Smooth muscle cell (in vitro differentiated cells): Measurements from ENCODE around the gene OBSCN. TPM values are rescaled to one million over a fixed set of nuclear protein-coding genes. Genes with fewer than 3 reads are reported as not detected.
A peak's percentile ranks its signal among the peaks of the same experiment; 100 is the strongest.

Source experiments
- DNase-seq: peaks from one replicate; lab custom pipeline; 2025; ENCODE audit not compliant: unreplicated experiment; lab: John Stamatoyannopoulos, UW
- H2AFZ ChIP-seq: fragments of 200-600 bp; sonication (generic); 2 replicates; pipeline ENCODE4 v1.6.0; 2016; ENCODE audit warnings: antibody characterized with exemption, low read depth, mild to moderate bottlenecking
- H3F3A ChIP-seq: fragments of 200-600 bp; sonication (generic); 2 replicates; pipeline ENCODE4 v1.6.0; 2017; ENCODE audit warnings: antibody characterized with exemption, low read depth
- H3K27ac ChIP-seq: fragments of 200-600 bp; sonication (generic); 2 replicates; pipeline ENCODE4 v1.5.1; 2016; ENCODE audit warnings: low read depth, mild to moderate bottlenecking
- H3K27me3 ChIP-seq: fragments of 200-600 bp; sonication (generic); 2 replicates; pipeline ENCODE4 v1.6.1; 2016; ENCODE audit warnings: low read depth, mild to moderate bottlenecking
- H3K36me3 ChIP-seq: fragments of 200-600 bp; sonication (generic); 2 replicates; pipeline ENCODE4 v1.5.1; 2016; ENCODE audit warnings: low read depth
- H3K4me1 ChIP-seq: fragments of 200-600 bp; sonication (generic); 2 replicates; pipeline ENCODE4 v1.5.1; 2016; ENCODE audit warnings: low read depth
- H3K4me2 ChIP-seq: fragments of 200-600 bp; sonication (generic); 2 replicates; pipeline ENCODE4 v1.6.0; 2016; ENCODE audit warnings: mild to moderate bottlenecking
- H3K4me3 ChIP-seq: fragments of 200-600 bp; sonication (generic); 2 replicates; pipeline ENCODE4 v1.5.1; 2016; ENCODE audit warnings: mild to moderate bottlenecking
- H3K79me2 ChIP-seq: fragments of 200-600 bp; sonication (generic); 2 replicates; pipeline ENCODE4 v1.6.0; 2016; ENCODE audit warnings: low read depth, mild to moderate bottlenecking
- H3K9ac ChIP-seq: fragments of 200-600 bp; sonication (generic); 2 replicates; pipeline ENCODE4 v1.6.0; 2016; ENCODE audit warnings: low read depth
- H3K9me3 ChIP-seq: fragments of 200-600 bp; sonication (generic); replicated peaks from 2 replicates; pipeline ENCODE4 v1.5.1; 2016; ENCODE audit warnings: low read depth
- H4K20me1 ChIP-seq: fragments of 200-600 bp; sonication (generic); 2 replicates; pipeline ENCODE4 v1.6.0; 2016; ENCODE audit warnings: low read depth
- WGBS: methylation state at CpG from one replicate; pipeline ENCODE4 v1.1.7; 2016; ENCODE audit warnings: low lambda C conversion rate; 5-methylcytosine and 5-hydroxymethylcytosine counted together
- polyA plus RNA-seq: library from polyadenylated mRNA; unstranded; fragments of >200 nt; fragmentation: Nextera tagmentation; extraction: Ambion mirVana; gene quantifications from 2 replicates; pipeline ENCODE4 v1.2.1, GENCODE V29; 2016
- total RNA-seq: library from RNA; depleted of rRNA; stranded (reverse); fragments of >200 nt; gene quantifications from 2 replicates; pipeline ENCODE4 v1.2.3, GENCODE V29; 2014
- TF ChIP-seq, protein P1 (sequence below): fragments of 200-600 bp; sonication (generic); IDR thresholded peaks from 2 replicates; pipeline ENCODE4 v1.5.1; 2017; ENCODE audit warnings: borderline replicate concordance, mild to moderate bottlenecking, antibody characterized with exemption; ENCODE audit not compliant: insufficient read depth, poor library complexity, severe bottlenecking

OBSCN gene
- total and polyA plus RNA-seq, 2 experiments from 2014 or later, result 3.8 to 10.6 TPM

DNA sequence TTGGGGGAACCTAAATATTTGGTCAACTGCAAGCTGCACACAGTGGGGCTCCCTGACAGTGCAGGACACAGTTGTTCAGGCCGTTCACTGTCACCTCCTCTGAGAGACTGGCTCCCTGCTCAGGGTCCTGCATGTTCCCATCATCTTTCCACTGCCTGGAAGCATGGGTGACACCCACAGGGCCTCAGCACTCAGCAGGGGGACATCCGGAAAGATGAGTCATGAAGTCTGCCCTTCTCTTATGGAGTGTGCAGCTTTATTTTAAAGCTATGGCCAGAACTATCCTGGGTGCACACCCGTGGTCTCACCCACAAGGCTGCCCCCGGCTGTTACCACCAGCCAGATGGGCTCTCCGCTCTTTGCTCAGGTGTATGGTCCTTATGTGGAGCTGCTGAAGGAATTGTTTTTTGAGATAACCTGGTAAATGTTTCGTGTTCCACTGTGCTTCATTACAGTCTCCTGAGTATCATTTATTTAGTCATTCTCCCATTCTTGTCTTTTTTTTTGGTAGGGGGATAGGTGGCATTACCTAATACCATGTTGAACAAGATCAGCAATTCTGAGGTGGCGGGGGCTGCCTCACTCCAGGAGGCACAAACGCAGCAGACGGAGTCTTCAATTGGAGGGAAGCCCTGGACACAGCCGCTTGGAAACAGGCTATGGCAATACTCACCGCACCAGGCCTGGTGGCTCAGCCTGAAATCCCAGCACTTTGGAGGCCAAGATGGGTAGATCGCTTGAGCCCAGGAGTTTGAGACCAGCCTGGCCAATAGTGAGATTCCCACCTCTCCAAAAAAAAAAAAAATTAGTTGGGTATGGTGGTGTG, 184.5 kb downstream of the OBSCN start:
- H3K27me3 ChIP-seq, result no peaks in the 10 kb centered on the region
- no peaks in the 10 kb centered on the region for H3K4me1 ChIP-seq

DNA sequence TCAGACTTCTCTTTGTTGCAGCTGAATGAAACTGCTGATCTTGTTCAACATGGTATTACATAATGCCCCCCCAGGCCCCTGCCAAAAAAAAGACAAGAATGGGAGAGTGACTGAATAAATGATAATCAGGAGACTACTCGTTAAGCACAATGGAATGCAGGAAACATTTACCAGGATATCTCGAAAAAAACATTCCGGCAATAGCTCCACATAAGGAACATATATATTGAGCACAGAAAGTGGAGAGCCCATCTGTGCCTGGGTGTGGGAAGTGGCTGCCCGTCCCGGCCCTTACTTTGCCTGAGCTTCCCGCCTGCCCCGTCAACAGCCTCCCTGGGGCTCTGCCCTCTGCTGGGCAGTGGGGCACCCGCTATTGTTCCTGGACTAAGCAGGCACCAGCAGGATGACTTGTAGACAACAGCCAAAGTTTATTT, 185.4 kb downstream of the OBSCN start:
- Histone ChIP-seq H3K4me2 (no peak overlapping the region), H3K4me3 (no peak overlapping the region), H3K9ac (no peak overlapping the region), H3K27me3 (no peaks in the 10 kb centered on the region), H3K36me3 (no peaks in the 10 kb centered on the region), H3K79me2 (no peaks in the 10 kb centered on the region), H3K27ac (no peak overlapping the region), H4K20me1 (peaks cover 16% of the 10 kb centered on the region), H2AFZ (no peak overlapping the region), H3K4me1 (no peaks in the 10 kb centered on the region), H3F3A (no peaks in the 10 kb centered on the region), H3K9me3 (no peaks in the 10 kb centered on the region)
- TF ChIP-seq, protein P1, sequence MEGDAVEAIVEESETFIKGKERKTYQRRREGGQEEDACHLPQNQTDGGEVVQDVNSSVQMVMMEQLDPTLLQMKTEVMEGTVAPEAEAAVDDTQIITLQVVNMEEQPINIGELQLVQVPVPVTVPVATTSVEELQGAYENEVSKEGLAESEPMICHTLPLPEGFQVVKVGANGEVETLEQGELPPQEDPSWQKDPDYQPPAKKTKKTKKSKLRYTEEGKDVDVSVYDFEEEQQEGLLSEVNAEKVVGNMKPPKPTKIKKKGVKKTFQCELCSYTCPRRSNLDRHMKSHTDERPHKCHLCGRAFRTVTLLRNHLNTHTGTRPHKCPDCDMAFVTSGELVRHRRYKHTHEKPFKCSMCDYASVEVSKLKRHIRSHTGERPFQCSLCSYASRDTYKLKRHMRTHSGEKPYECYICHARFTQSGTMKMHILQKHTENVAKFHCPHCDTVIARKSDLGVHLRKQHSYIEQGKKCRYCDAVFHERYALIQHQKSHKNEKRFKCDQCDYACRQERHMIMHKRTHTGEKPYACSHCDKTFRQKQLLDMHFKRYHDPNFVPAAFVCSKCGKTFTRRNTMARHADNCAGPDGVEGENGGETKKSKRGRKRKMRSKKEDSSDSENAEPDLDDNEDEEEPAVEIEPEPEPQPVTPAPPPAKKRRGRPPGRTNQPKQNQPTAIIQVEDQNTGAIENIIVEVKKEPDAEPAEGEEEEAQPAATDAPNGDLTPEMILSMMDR, result peak; percentile 18
- WGBS, result 83% methylated on average over 8 of the region's 8 CpGs
- DNase-seq, result no peak

More for the DNA sequence above, 184.5 kb downstream of the OBSCN start:
- no peaks in the 10 kb centered on the region for H3K79me2 ChIP-seq
- no peaks in the 10 kb centered on the region for H3K9me3 ChIP-seq
- no peak overlapping the region for H3K27ac ChIP-seq
- H3K4me2 ChIP-seq, result no peak overlapping the region
- H3K4me3 ChIP-seq, result no peak overlapping the region
- H3K36me3 ChIP-seq, result no peaks in the 10 kb centered on the region
- peaks cover 9% of the 10 kb centered on the region for H4K20me1 ChIP-seq
- TF ChIP-seq, protein P1, result no peak
- no peak for DNase-seq
- WGBS, result 86% methylated on average over 12 of the region's 12 CpGs
- no peak overlapping the region for H3K9ac ChIP-seq
- no peaks in the 10 kb centered on the region for H3F3A ChIP-seq
- no peak overlapping the region for H2AFZ ChIP-seq

DNA sequence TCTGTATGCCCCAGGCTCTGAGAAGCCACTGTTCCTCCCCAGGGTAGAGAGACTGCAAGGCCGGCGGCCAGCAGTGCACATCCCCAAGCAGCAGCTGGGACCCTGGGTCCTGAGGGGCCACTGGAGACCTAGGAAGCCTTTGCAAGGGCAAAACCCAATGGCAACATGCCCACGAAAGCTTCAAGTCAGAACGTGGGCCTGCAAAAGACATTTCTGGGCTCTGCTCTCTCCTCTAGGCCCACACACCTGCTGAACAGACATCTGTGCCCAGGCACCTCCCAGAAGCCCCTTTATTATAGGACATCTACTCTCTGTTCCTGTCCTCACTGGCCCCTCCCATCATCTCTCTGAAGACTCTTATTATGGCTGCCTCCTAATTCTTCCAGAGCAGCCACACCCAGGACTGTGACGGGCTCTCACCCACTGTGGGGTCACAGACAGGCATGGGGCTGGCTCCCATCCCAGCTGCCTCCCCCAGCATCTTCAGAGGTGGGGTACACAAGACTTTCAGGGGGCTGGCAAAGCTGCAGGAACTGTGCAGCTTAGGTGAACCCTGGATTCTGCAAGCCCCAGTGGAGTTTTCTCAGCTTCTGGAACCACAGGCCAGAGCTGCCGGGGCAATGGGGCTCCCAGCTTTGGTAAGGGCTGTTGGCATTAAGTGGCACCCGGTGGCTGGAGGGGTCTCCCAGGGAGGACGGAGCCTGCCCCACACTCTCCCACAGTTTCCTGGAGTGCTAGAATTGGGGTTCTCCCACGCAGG, 186.1 kb downstream of the OBSCN start:
- H3K27ac ChIP-seq, result no peak overlapping the region
- DNase-seq, result no peak
- H3K4me3 ChIP-seq, result no peak overlapping the region
- TF ChIP-seq, protein P1, result no peak
- no peaks in the 10 kb centered on the region for H3K79me2 ChIP-seq
- no peak overlapping the region for H3K4me2 ChIP-seq
- no peak overlapping the region for H2AFZ ChIP-seq
- peaks cover 23% of the 10 kb centered on the region for H4K20me1 ChIP-seq
- no peaks in the 10 kb centered on the region for H3K27me3 ChIP-seq
- no peak overlapping the region for H3K9ac ChIP-seq
- WGBS, result 97% methylated on average over 9 of the region's 9 CpGs
- H3F3A ChIP-seq, result no peaks in the 10 kb centered on the region
- no peaks in the 10 kb centered on the region for H3K9me3 ChIP-seq
- no peaks in the 10 kb centered on the region for H3K4me1 ChIP-seq
- H3K36me3 ChIP-seq, result no peaks in the 10 kb centered on the region
